Spleen (tissue), 11 donors: ENCODE measurements around the gene R3HDM1. TPM values are rescaled to one million over a fixed set of nuclear protein-coding genes. Genes with fewer than 3 reads are reported as not detected.
"Not testable (repeated sequence)": the region's sequence is repeated elsewhere in the genome, so short reads cannot be mapped to it uniquely, and the experiment has no call there.

Experiments
- DNase-seq: peaks from one replicate; pipeline ENCODE4 v3.0.0-alpha.2; 2020
- H3K27ac ChIP-seq, 8 donors: fragments of 200-600 bp; sonication (generic) in 7 of 8; 1 replicate in 4 of 8; 2 replicates in 4 of 8; pipeline versions ENCODE4 v1.5.0 to v1.8.0; 2016 to 2021; ENCODE audit warnings: inconsistent platforms in 4 of 8, mild to moderate bottlenecking in 4 of 8, moderate library complexity in 1 of 8
- H3K27me3 ChIP-seq, 7 donors: fragments of 200-600 bp; sonication (generic) in 6 of 7; replicated peaks in 1 of 7; 1 replicate in 4 of 7; 2 replicates in 3 of 7; pipeline versions ENCODE4 v1.5.0 to v1.8.0; 2016 to 2021; ENCODE audit warnings: inconsistent platforms in 3 of 7, mild to moderate bottlenecking in 1 of 7
- H3K36me3 ChIP-seq, 6 donors: fragments of 200-600 bp; sonication (generic) in 5 of 6; 1 replicate in 4 of 6; 2 replicates in 2 of 6; pipeline versions ENCODE4 v1.5.0 to v1.8.0; 2016 to 2021; ENCODE audit warnings: inconsistent platforms in 2 of 6
- H3K4me1 ChIP-seq, 6 donors: fragments of 200-600 bp; sonication (generic) in 5 of 6; 1 replicate in 3 of 6; 2 replicates in 3 of 6; pipeline versions ENCODE4 v1.5.0 to v1.8.0; 2016 to 2021; ENCODE audit warnings: inconsistent platforms in 3 of 6
- H3K4me3 ChIP-seq, 8 donors: fragments of 200-600 bp; sonication (generic) in 7 of 8; 1 replicate in 4 of 8; 2 replicates in 4 of 8; pipeline versions ENCODE4 v1.5.0 to v1.8.0; 2016 to 2021; ENCODE audit warnings: inconsistent platforms in 4 of 8, mild to moderate bottlenecking in 4 of 8, moderate library complexity in 2 of 8
- H3K9me3 ChIP-seq, 8 donors: fragments of 200-600 bp; sonication (generic) in 7 of 8; 1 replicate in 4 of 8; 2 replicates in 4 of 8; pipeline versions ENCODE4 v1.5.0 to v1.8.0; 2016 to 2021; ENCODE audit warnings: inconsistent platforms in 4 of 8
- CTCF ChIP-seq, 11 experiments: fragments of 200-600 bp in 7 of 11; fragments of 450-650 bp in 4 of 11; sonication (generic) in 4 of 11; IDR thresholded peaks in 8 of 11; conservative IDR thresholded peaks in 3 of 11; 1 replicate in 7 of 11; 2 replicates in 4 of 11; pipeline versions ENCODE4 v1.4.0 to v1.8.0; 2016 to 2021; ENCODE audit warnings: antibody characterized with exemption in 11 of 11, inconsistent platforms in 4 of 11, mild to moderate bottlenecking in 1 of 11
- POLR2A ChIP-seq, 3 donors: fragments of 450-650 bp; IDR thresholded peaks; one replicate each; pipeline ENCODE4 v1.5.1; 2017; ENCODE audit warnings: antibody characterized with exemption in 3 of 3, mild to moderate bottlenecking in 1 of 3
- POLR2AphosphoS5 ChIP-seq, 3 donors: sonication (generic); formaldehyde crosslinking; IDR thresholded peaks; one replicate each; pipeline ENCODE4 v1.5.1; 2017; ENCODE audit warnings: antibody characterized with exemption in 3 of 3
- WGBS, 5 donors: extraction: QIAGEN DNeasy Blood & Tissue Kit in 3 of 5; methylation state at CpG; one replicate each; pipeline versions ENCODE4 v1.1.5 to v1.1.7; 2013 to 2018; 5-methylcytosine and 5-hydroxymethylcytosine counted together
- intact Hi-C: fragments of 100-400 bp; cut with DNase I; formaldehyde crosslinking; loops from one replicate; pipeline ENCODE4 v1.15.0; 2023; ENCODE audit warnings: low total_unique reads
- polyA plus RNA-seq, 3 donors: library from polyadenylated mRNA; stranded (reverse); fragments of 200-250 nt; gene quantifications; one replicate each; pipeline ENCODE4 v1.2.1, GENCODE V29; 2013
- total RNA-seq, 7 donors: library from RNA; depleted of rRNA in 3 of 7; stranded (reverse); fragments of >200 nt in 3 of 7; fragmentation: NEBNext Ultra II Directional in 4 of 7; extraction: Animal tissue kit (Norgen Biotek cat#: 25700) in 4 of 7; gene quantifications; one replicate each; pipeline versions ENCODE4 v1.1.0 to v1.2.1, GENCODE V29; 2016 to 2021
- donor health status: healthy with polysubstance abuse.
- donor health status: DM: no; HTN: no; CAD: no; lungs with moderate emphysema.
- donor health status: DM: no; HTN: no; CAD: no.
- donor health status: Bipolar disorder and iron deficiency.
- donor health status: healthy.
- donor health status: DM: no; HTN: no; CAD: no.
- donor health status: DM: yes; HTN: yes; CAD: no.

The R3HDM1 gene
- total and polyA plus RNA-seq, 10 donors = 8.3 to 54.7 (median 30.7) TPM

GRCh38 chr2:135494917-135495316, 36.4 kb upstream of the R3HDM1 start:
- no peak for DNase-seq
- H3K4me1 ChIP-seq = no peaks in the 10 kb centered on the region
- H3K4me3 ChIP-seq = no peak overlapping the region
- TF ChIP-seq POLR2AphosphoS5 (IDR thresholded peaks at IDR 0.05) (no peak), POLR2A (IDR thresholded peaks at IDR 0.05) (no peak), CTCF (IDR thresholded peaks at IDR 0.05 in 8 of 11, conservative IDR thresholded peaks at IDR 0.05 in 3 of 11) (no peak)
- WGBS, 5 donors = 87 to 99% (median 90%) methylated on average over 2 of the region's 2 CpGs
- peaks cover 0 to 25% (median 0%) of the 10 kb centered on the region in 6 donors for H3K36me3 ChIP-seq
- H3K9me3 ChIP-seq = peaks cover 9 to 35% (median 28%) of the 10 kb centered on the region in 8 donors
- no peaks in the 10 kb centered on the region for H3K27me3 ChIP-seq
- intact Hi-C loops = no loop called here
- no peak overlapping the region for H3K27ac ChIP-seq

DNA sequence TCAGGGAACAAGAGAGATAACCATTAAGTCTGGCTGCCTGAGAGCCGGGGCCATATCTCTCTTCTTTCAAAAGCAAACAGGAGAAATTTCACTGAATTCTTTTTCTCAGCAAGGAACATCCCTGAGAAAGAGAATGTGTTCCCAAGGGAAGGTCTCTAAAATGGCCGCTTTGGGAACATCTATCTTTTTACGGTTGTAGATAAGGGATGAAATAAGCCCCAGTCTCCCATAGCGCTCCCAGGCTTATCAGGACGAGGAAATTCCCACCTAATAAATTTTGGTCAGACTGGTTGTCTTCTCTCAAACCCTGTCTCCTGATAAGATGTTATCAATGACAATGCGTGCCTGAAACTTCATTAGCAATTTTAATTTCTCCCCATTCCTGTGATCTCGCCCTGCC, 32.7 kb upstream of the R3HDM1 start:
- H3K4me1 ChIP-seq, H3K27ac ChIP-seq, DNase-seq, intact Hi-C loops, H3K27me3 ChIP-seq, H3K4me3 ChIP-seq: not testable (repeated sequence)
- Histone ChIP-seq H3K36me3 (peaks cover 0 to 47% (median 0%) of the 10 kb centered on the region in 6 donors), H3K9me3 (peaks cover 9 to 53% (median 33%) of the 10 kb centered on the region in 8 donors)
- 96 to 97% (median 97%) methylated on average over 7 of the region's 7 CpGs for WGBS, 5 donors

DNA sequence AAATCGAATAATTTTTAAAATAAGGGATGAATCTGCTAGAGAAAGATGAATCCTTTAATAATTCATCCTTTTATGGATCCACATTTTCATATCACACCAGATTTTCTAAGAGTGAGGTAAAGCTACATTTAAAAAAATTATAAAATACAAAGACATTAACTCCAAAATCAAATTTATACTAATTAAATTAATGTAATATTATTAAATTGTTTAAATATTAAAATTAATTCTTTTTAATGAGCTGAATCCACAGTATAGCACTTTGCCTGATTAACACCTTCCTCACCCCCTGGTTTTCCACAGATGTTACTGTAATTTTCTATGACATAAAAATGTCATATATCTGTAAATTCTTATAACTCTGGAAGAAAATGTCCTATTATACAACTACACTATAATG, 26.5 kb upstream of the R3HDM1 start:
- Histone ChIP-seq H3K4me3 (no peak overlapping the region), H3K9me3 (peaks cover 0 to 20% (median 6%) of the 10 kb centered on the region in 8 donors), H3K27me3 (no peaks in the 10 kb centered on the region), H3K4me1 (no peaks in the 10 kb centered on the region), H3K36me3 (peaks cover 0 to 30% (median 0%) of the 10 kb centered on the region in 6 donors), H3K27ac (no peak overlapping the region)
- DNase-seq = no peak
- WGBS, 5 donors = 77 to 91% (median 88%) methylated on average over 1 of the region's 1 CpG
- intact Hi-C loops = no loop called here
- TF ChIP-seq POLR2A (IDR thresholded peaks at IDR 0.05) (no peak), POLR2AphosphoS5 (IDR thresholded peaks at IDR 0.05) (no peak), CTCF (IDR thresholded peaks at IDR 0.05 in 8 of 11, conservative IDR thresholded peaks at IDR 0.05 in 3 of 11) (no peak)

DNA sequence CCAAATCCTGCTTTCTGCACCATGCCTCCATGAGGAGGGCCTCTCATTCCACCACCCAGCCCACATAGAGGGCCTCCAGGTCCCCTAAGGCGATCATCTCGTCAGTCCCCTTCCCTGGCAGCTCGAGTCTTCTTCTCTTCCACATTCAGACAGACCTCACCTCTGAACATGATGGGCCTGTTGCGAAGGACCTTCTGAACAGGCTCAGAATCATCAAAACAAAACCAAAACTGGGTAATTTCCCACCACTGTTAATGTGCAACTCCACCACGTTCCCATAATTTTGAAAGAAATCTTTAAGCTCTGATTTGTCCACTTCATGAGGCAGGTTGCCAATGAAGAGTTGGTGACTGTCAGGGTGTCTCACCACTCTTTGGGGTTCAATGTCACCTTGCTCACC, 20.7 kb upstream of the R3HDM1 start:
- Histone ChIP-seq H3K4me3 (no peak overlapping the region), H3K27me3 (no peaks in the 10 kb centered on the region), H3K9me3 (peaks cover 0 to 51% (median 42%) of the 10 kb centered on the region in 8 donors), H3K27ac (no peak overlapping the region), H3K4me1 (no peaks in the 10 kb centered on the region), H3K36me3 (no peaks in the 10 kb centered on the region)
- intact Hi-C loops = no loop called here
- TF ChIP-seq CTCF (IDR thresholded peaks at IDR 0.05 in 8 of 11, conservative IDR thresholded peaks at IDR 0.05 in 3 of 11) = no peak
- no peak for TF ChIP-seq POLR2A (IDR thresholded peaks at IDR 0.05)
- TF ChIP-seq POLR2AphosphoS5 (IDR thresholded peaks at IDR 0.05) = no peak
- DNase-seq = no peak
- WGBS, 5 donors = 89 to 97% (median 90%) methylated on average over 5 of the region's 5 CpGs

DNA sequence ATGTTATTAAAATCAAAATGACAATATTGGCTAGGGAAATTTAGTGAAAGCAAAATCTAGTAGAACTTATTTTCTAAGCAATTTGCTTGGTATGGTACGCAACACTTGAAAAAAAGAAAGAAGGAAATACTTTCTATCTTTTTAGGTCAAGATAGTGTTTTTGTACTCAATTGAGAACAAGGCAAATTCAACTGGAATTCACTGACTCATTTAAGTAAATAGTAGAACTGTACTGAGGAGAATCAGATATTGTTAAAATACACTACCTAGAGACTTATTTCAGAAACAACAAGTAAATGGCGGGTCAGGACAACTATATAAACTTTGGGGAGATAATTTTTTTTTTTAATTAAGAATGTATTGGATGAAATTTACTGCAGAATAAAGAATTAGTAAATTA, 19.2 kb upstream of the R3HDM1 start:
- no peak overlapping the region for H3K4me3 ChIP-seq
- H3K9me3 ChIP-seq = peaks cover 0 to 66% (median 52%) of the 10 kb centered on the region in 8 donors
- no peak overlapping the region for H3K27ac ChIP-seq
- intact Hi-C loops = no loop called here
- TF ChIP-seq CTCF (IDR thresholded peaks at IDR 0.05 in 8 of 11, conservative IDR thresholded peaks at IDR 0.05 in 3 of 11) (no peak), POLR2A (IDR thresholded peaks at IDR 0.05) (no peak), POLR2AphosphoS5 (IDR thresholded peaks at IDR 0.05) (no peak)
- H3K36me3 ChIP-seq = peaks cover 0 to 1% (median 0%) of the 10 kb centered on the region in 6 donors
- no peaks in the 10 kb centered on the region for H3K27me3 ChIP-seq
- 96 to 98% (median 97%) methylated on average over 2 of the region's 2 CpGs for WGBS, 5 donors
- no peak for DNase-seq
- no peaks in the 10 kb centered on the region for H3K4me1 ChIP-seq
